Measurements from ENCODE around the gene AGPAT3. TPM values are rescaled to one million over a fixed set of nuclear protein-coding genes. Genes with fewer than 3 reads are reported as not detected.

AGPAT3 gene, protein sequence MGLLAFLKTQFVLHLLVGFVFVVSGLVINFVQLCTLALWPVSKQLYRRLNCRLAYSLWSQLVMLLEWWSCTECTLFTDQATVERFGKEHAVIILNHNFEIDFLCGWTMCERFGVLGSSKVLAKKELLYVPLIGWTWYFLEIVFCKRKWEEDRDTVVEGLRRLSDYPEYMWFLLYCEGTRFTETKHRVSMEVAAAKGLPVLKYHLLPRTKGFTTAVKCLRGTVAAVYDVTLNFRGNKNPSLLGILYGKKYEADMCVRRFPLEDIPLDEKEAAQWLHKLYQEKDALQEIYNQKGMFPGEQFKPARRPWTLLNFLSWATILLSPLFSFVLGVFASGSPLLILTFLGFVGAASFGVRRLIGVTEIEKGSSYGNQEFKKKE
- 10 to 100 TPM; 31.7 to 35.7 (median 33.0) TPM for total RNA-seq

DNA sequence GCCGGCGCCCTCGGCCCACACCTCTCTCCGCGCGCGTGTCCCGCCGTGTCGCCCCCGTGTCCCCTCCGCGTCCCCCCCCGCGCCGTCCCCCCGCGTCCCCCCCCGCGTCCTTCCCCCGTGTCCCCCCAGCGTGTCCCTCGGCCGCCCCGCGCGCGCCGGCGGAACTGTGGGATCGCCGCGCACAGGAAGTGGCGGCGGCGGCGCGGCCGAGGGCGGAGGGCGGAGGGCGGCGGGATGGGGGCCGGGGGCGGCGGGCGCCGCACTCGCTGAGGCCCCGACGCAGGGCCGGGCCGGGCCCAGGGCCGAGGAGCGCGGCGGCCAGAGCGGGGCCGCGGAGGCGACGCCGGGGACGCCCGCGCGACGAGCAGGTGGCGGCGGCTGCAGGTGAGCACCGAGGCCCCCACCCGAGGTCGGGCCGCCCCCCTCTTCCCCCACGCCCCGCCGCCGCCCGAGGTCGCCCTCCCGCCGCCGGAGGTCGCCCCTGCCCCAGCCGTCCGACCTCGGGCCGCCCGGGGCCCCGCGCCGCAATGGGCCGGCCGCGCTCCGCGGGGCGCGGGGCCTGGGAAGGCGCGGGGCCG lies at the start of gene AGPAT3:
Gene AGPAT3 (plus strand): TSS at position 262 of the 578 bp plus-strand sequence. CDS start 94,459 bp downstream, outside the sequence.
- Histone ChIP-seq H3K36me3 (peaks cover 0 to 7% (median 0%) of the 10 kb centered on the region in 3 donors), H3K4me3 (peak within 1 kb of the TSS; percentile 68 to 98 (median 96)), H3K4me1 (peaks cover 20 to 65% (median 34%) of the 10 kb centered on the region in 3 donors), H3K9me3 (no peaks in the 10 kb centered on the region), H3K27ac (peak within 1 kb of the TSS; percentile 91 to 99 (median 95)), H3K27me3 (no peaks in the 10 kb centered on the region)
- TF ChIP-seq, protein P1, sequence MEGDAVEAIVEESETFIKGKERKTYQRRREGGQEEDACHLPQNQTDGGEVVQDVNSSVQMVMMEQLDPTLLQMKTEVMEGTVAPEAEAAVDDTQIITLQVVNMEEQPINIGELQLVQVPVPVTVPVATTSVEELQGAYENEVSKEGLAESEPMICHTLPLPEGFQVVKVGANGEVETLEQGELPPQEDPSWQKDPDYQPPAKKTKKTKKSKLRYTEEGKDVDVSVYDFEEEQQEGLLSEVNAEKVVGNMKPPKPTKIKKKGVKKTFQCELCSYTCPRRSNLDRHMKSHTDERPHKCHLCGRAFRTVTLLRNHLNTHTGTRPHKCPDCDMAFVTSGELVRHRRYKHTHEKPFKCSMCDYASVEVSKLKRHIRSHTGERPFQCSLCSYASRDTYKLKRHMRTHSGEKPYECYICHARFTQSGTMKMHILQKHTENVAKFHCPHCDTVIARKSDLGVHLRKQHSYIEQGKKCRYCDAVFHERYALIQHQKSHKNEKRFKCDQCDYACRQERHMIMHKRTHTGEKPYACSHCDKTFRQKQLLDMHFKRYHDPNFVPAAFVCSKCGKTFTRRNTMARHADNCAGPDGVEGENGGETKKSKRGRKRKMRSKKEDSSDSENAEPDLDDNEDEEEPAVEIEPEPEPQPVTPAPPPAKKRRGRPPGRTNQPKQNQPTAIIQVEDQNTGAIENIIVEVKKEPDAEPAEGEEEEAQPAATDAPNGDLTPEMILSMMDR (IDR thresholded peaks at IDR 0.05), result no peak
- no peak for TF ChIP-seq POLR2A (IDR thresholded peaks at IDR 0.05)
- WGBS, 2 donors, result no CpG with 5 or more reads among the region's 102 CpGs
- intact Hi-C loops (cut with DNase I), result loop anchor here (10.0 kb wide), 1 partner anchor 70 kb away; no protein-coding TSS in a partner anchor
- DNase-seq, result no peak

DNA sequence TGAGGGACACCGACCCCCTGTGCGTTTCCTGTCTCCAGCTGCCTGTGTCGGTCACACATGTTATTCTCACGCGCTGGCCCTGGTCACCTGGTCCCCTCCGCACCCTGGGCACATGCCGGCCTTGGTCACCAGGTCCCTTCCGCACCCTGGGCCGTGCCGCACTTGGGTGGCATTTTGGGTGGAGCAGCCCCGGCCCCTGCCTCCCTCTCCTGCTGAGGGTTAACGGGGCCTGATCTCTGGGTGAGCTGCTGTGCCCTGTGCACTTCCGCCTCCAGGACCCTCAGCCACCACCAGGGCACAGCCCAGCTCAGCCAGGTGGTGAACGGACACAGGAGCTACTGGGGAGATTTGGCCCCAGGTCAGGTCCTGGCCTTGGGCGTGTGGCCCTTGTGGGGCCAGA lies 49.0 kb upstream of the AGPAT3 start:
- Histone ChIP-seq H3K4me1 (peaks cover 24 to 58% (median 31%) of the 10 kb centered on the region in 3 donors), H3K4me3 (no peak overlapping the region), H3K27ac (no peak overlapping the region), H3K9me3 (peaks cover 0 to 7% (median 0%) of the 10 kb centered on the region in 3 donors), H3K36me3 (no peaks in the 10 kb centered on the region), H3K27me3 (no peaks in the 10 kb centered on the region)
- no peak for TF ChIP-seq POLR2A (IDR thresholded peaks at IDR 0.05)
- TF ChIP-seq, protein P1 (IDR thresholded peaks at IDR 0.05), result no peak
- intact Hi-C loops (cut with DNase I), result no loop called here
- DNase-seq, result no peak
- 96% methylated on average over 5 of the region's 15 CpGs for WGBS, 2 donors

DNA sequence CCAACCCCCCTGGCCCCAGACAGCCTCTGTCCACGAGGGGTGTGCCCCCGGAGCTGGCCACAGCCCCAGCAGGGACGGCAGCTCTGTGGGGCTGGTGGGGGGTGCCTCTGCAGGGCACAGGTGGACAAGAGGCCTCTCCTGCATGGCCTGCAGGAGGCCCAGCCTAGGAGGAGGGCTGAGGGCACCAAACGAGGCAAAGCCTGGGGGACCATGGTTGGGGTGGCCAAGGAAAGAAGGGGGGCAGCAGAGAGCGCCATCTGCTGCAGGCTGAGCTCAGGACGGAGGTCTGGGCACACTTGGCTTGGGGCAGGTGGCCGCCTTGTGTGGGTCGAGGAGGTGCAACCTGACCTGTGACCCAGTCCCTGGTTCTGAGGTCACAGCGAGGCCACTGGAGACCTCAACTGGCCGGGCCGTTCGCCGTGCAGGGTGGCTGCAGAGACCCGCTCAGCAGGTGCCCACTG lies 48.4 kb upstream of the AGPAT3 start:
- Histone ChIP-seq H3K4me1 (peaks cover 21 to 52% (median 25%) of the 10 kb centered on the region in 3 donors), H3K9me3 (peaks cover 0 to 7% (median 0%) of the 10 kb centered on the region in 3 donors), H3K4me3 (no peak overlapping the region), H3K27me3 (no peaks in the 10 kb centered on the region), H3K36me3 (no peaks in the 10 kb centered on the region), H3K27ac (no peak overlapping the region)
- 40% methylated on average over 1 of the region's 14 CpGs; no CpG with 5 or more reads in 1 of the 2 donors for WGBS, 2 donors
- intact Hi-C loops (cut with DNase I), result no loop called here
- no peak for TF ChIP-seq POLR2A (IDR thresholded peaks at IDR 0.05)
- TF ChIP-seq, protein P1 (IDR thresholded peaks at IDR 0.05), result no peak
- no peak for DNase-seq

GRCh38 chr21:43817157-43818086 lies 47.6 kb upstream of the AGPAT3 start:
- no peak for DNase-seq
- H3K4me3 ChIP-seq, result no peak overlapping the region
- H3K27me3 ChIP-seq, result no peaks in the 10 kb centered on the region
- H3K36me3 ChIP-seq, result no peaks in the 10 kb centered on the region
- H3K27ac ChIP-seq, result no peak overlapping the region
- intact Hi-C loops (cut with DNase I), result no loop called here
- 71 to 73% methylated on average over 10 to 17 of the region's 29 CpGs for WGBS, 2 donors
- H3K4me1 ChIP-seq, result peaks cover 13 to 44% (median 22%) of the 10 kb centered on the region in 3 donors
- TF ChIP-seq, protein P1 (IDR thresholded peaks at IDR 0.05), result no peak
- no peak for TF ChIP-seq POLR2A (IDR thresholded peaks at IDR 0.05)
- H3K9me3 ChIP-seq, result peaks cover 0 to 7% (median 0%) of the 10 kb centered on the region in 3 donors

Data from esophagus squamous epithelium (tissue), 5 donors.